A549 (cell line): ENCODE results near the gene KRTAP10-7. TPM values are rescaled to one million over a fixed set of nuclear protein-coding genes. Genes with fewer than 3 reads are reported as not detected.

Experiments used
- ATAC-seq, 2 experiments: fragments of 200-7000 bp in 1 of 2; fragments of >200 bp in 1 of 2; cut with Nextera tagmentation in 1 of 2; cut with Tn5 transposase in 1 of 2; 3 replicates each; pipeline versions ENCODE4 v1.8.0 to v1.9.1; 2018 to 2020; ENCODE audit warnings: mild to moderate bottlenecking in 1 of 2, moderate library complexity in 1 of 2
- CTCF ChIA-PET: fragments of 300-600 bp; sonication (Branson Sonifier 250); formaldehyde crosslinking; extraction: SDS; loops from one replicate; lab custom pipeline; 2021; ENCODE audit warnings: antibody characterized with exemption, inconsistent platforms; lab: Yijun Ruan, JAX
- POLR2A ChIA-PET: fragments of 350-600 bp; formaldehyde crosslinking; extraction: SDS; loops from one replicate; lab custom pipeline; 2021; ENCODE audit warnings: antibody characterized with exemption, inconsistent platforms; lab: Yijun Ruan, JAX
- DNase-seq, 2 experiments: peaks; one replicate each; pipeline versions ENCODE4 v3.0.0 to v3.0.0-alpha.2; 2011 to 2016; ENCODE audit warnings: low read depth in 1 of 2, low spot score in 1 of 2
- FAIRE-seq: peaks from 2 replicates; lab custom pipeline; 2011; peaks lifted over from hg19 to GRCh38; lab: Jason Lieb, UNC
- H3K27ac ChIP-seq, 2 experiments: fragments of >200 bp; sonication (Bioruptor Twin); formaldehyde crosslinking; 3 replicates each; pipeline ENCODE4 v1.5.1; 2016 to 2017
- H3K4me1 ChIP-seq: fragments of >200 bp; sonication (Bioruptor Twin); formaldehyde crosslinking; 3 replicates; pipeline ENCODE4 v1.6.1; 2016
- H3K4me2 ChIP-seq: fragments of >200 bp; sonication (Bioruptor Twin); formaldehyde crosslinking; 3 replicates; pipeline ENCODE4 v1.6.1; 2016
- H3K4me3 ChIP-seq: fragments of >200 bp; sonication (Bioruptor Twin); formaldehyde crosslinking; 3 replicates; pipeline ENCODE4 v1.5.1; 2016
- H3K9me3 ChIP-seq: fragments of >200 bp; sonication (Bioruptor Twin); formaldehyde crosslinking; 3 replicates; pipeline ENCODE4 v1.6.1; 2016
- E2F6 ChIP-seq: IDR thresholded peaks from 2 replicates; pipeline ENCODE4 v1.6.1; 2012; ENCODE audit warnings: low read depth, borderline replicate concordance
- EHF ChIP-seq: fragments of 250-450 bp; sonication (Bioruptor Pico); IDR thresholded peaks from 2 replicates; pipeline ENCODE4 v1.5.0; 2020; ENCODE audit warnings: mild to moderate bottlenecking
- EHMT2 ChIP-seq: fragments of 200-600 bp; sonication (generic); IDR thresholded peaks from 2 replicates; pipeline ENCODE4 v1.6.1; 2016; ENCODE audit warnings: antibody characterized with exemption, low read depth, mild to moderate bottlenecking, moderate library complexity
- EP300 ChIP-seq, 2 experiments: fragments of >200 bp; sonication (Bioruptor Twin); formaldehyde crosslinking; IDR thresholded peaks; 2 replicates in 1 of 2; 3 replicates in 1 of 2; pipeline ENCODE4 v1.6.1; 2016 to 2017
- FOSL2 ChIP-seq, 2 experiments: fragments of 450-650 bp in 1 of 2; fragments of >200 bp in 1 of 2; sonication (Bioruptor Twin) in 1 of 2; formaldehyde crosslinking; IDR thresholded peaks; 2 replicates each; pipeline versions ENCODE4 v1.5.0 to v1.6.1; 2016 to 2020; ENCODE audit warnings: mild to moderate bottlenecking in 1 of 2, moderate library complexity in 1 of 2
- HDAC2 ChIP-seq: fragments of 200-600 bp; sonication (generic); IDR thresholded peaks from 2 replicates; pipeline ENCODE4 v1.6.1; 2016
- HEYL ChIP-seq: fragments of 250-450 bp; sonication (Bioruptor Pico); IDR thresholded peaks from 2 replicates; pipeline ENCODE4 v1.8.0; 2021; ENCODE audit warnings: mild to moderate bottlenecking, moderate library complexity
- JUNB ChIP-seq: fragments of >200 bp; sonication (Bioruptor Twin); formaldehyde crosslinking; IDR thresholded peaks from 2 replicates; pipeline ENCODE4 v1.6.1; 2016
- KDM1A ChIP-seq: fragments of 200-600 bp; sonication (generic); IDR thresholded peaks from 2 replicates; pipeline ENCODE4 v1.6.1; 2016; ENCODE audit warnings: low read depth, mild to moderate bottlenecking
- KDM5A ChIP-seq: fragments of 200-600 bp; sonication (generic); IDR thresholded peaks from 2 replicates; pipeline ENCODE4 v1.6.1; 2016; ENCODE audit warnings: antibody characterized with exemption, mild to moderate bottlenecking
- MAFK ChIP-seq: fragments of 450-650 bp; IDR thresholded peaks from 2 replicates; pipeline ENCODE4 v1.6.1; 2014; ENCODE audit not compliant: partially characterized antibody
- MAZ ChIP-seq: fragments of 150-350 bp; IDR thresholded peaks from 2 replicates; pipeline ENCODE4 v1.6.1; 2014; ENCODE audit warnings: antibody characterized with exemption, low read depth, low read length, borderline replicate concordance
- NPAS2 ChIP-seq: fragments of 250-450 bp; sonication (Bioruptor Pico); IDR thresholded peaks from 2 replicates; pipeline ENCODE4 v1.8.0; 2022; ENCODE audit warnings: mild to moderate bottlenecking, moderate library complexity, borderline replicate concordance
- PBX3 ChIP-seq: IDR thresholded peaks from 2 replicates; pipeline ENCODE4 v1.6.1; 2012
- PHF8 ChIP-seq: fragments of 200-600 bp; sonication (generic); IDR thresholded peaks from 2 replicates; pipeline ENCODE4 v1.6.1; 2016; ENCODE audit warnings: low read depth, mild to moderate bottlenecking, antibody characterized with exemption, moderate library complexity, borderline replicate concordance
- POLR2A ChIP-seq: IDR thresholded peaks from 2 replicates; pipeline ENCODE4 v1.6.1; 2012; ENCODE audit warnings: mild to moderate bottlenecking, low read length
- POLR2AphosphoS2 ChIP-seq: conservative IDR thresholded peaks from 2 replicates; pipeline ENCODE4 v1.6.1; 2012; ENCODE audit warnings: low read length, improper control_type of control experiment, inconsistent platforms
- RARB ChIP-seq: fragments of 250-450 bp; sonication (Bioruptor Pico); IDR thresholded peaks from 2 replicates; pipeline ENCODE4 v1.8.0; 2021; ENCODE audit warnings: mild to moderate bottlenecking, moderate library complexity
- RFX5 ChIP-seq: fragments of 450-650 bp; IDR thresholded peaks from 2 replicates; pipeline ENCODE4 v1.7.1; 2014; ENCODE audit warnings: antibody characterized with exemption, mild to moderate bottlenecking, moderate library complexity
- SREBF2 ChIP-seq: fragments of 450-650 bp; IDR thresholded peaks from 2 replicates; pipeline ENCODE4 v1.6.1; 2014; ENCODE audit warnings: mild to moderate bottlenecking, moderate library complexity
- USF2 ChIP-seq: fragments of 450-650 bp; IDR thresholded peaks from 2 replicates; pipeline ENCODE4 v1.6.1; 2014; ENCODE audit warnings: antibody characterized with exemption
- ZC3H11A ChIP-seq: fragments of 450-650 bp; IDR thresholded peaks from 2 replicates; pipeline ENCODE4 v1.6.1; 2014; ENCODE audit warnings: antibody characterized with exemption, mild to moderate bottlenecking
- ZSCAN20 ChIP-seq: fragments of 250-450 bp; sonication (Bioruptor Pico); IDR thresholded peaks from 2 replicates; pipeline ENCODE4 v1.8.0; 2022; ENCODE audit warnings: mild to moderate bottlenecking, moderate library complexity
- WGBS: methylation state at CpG from one replicate; pipeline ENCODE4 v1.1.6; 2017; ENCODE audit errors: missing lambda C conversion rate; 5-methylcytosine and 5-hydroxymethylcytosine counted together
- polyA plus RNA-seq, 4 experiments: library from polyadenylated mRNA; depleted of rRNA in 3 of 4; stranded (reverse); fragments of >200 nt; fragmentation: RNase III in 1 of 4; extraction: RNeasy Plus Mini Kit Qiagen cat#74134 plus additional on column Dnase treatment in 1 of 4; gene quantifications; 2 replicates in 3 of 4; 3 replicates in 1 of 4; pipeline ENCODE4 v1.2.3, GENCODE V29; 2011 to 2017
- TF ChIP-seq, protein P1 (sequence below): fragments of 200-600 bp; sonication (generic); IDR thresholded peaks from 2 replicates; pipeline ENCODE4 v1.6.1; 2016; ENCODE audit warnings: antibody characterized with exemption, mild to moderate bottlenecking, moderate library complexity

The KRTAP10-7 gene
- polyA plus RNA-seq, 2 of the 4 experiments (the other 2 are of a cell fraction), result not detected

DNA sequence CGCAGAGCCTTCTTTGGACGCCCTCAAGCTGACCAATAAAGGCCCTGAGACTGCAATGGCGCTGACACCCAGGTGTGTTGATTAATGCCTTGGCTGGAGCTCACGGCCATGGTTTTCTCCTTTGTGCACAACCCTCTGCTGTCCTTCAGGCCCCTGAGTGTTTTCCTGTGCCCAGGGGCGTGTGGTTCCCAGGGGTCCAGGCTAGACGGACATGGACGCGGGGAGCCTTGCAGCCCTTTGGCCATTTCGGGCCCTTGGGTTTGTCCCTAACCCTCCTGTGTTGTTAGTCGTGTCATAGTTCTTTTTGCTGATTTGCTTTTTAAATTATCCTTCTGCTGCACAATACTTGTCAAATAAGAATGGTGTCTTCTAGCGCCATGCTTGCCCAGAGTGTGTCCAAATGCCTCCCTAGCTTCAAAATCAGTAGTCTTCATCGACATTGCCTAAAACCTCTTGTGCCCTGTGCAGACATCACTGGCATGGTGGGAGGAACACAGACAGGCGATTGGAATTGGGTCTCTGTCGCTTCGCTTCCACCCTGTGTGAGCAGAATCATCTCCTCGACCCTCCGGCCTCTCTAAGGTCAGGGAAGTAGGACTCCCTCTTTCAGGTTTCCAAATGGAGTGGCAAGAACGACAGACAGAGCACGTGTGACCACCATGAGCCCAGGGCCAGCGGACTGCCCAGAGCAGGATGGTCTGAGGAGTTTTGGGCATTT is 24.9 kb upstream of the KRTAP10-7 start:
- Histone ChIP-seq H3K4me3 (no peak overlapping the region), H3K4me1 (no peaks in the 10 kb centered on the region), H3K4me2 (no peak overlapping the region), H3K27ac (no peak overlapping the region), H3K9me3 (peaks cover 15% of the 10 kb centered on the region)
- no peak for FAIRE-seq
- WGBS, result 74% methylated on average over 20 of the region's 20 CpGs
- no peak for ATAC-seq
- ChIA-PET CTCF (interaction anchor here (1.0 kb wide), 1 partner anchor 218 kb away, joined by 4 read pairs; no protein-coding TSS in a partner anchor), POLR2A (no interaction called here)
- TF ChIP-seq EP300 (IDR thresholded peaks at IDR 0.05) (no peak), USF2 (no peak), ZSCAN20 (CRISPR knock-in tag) (no peak), SREBF2 (no peak), PHF8 (no peak), MAFK (no peak), NPAS2 (no peak), POLR2AphosphoS2 (no peak), KDM5A (no peak), E2F6 (no peak), HDAC2 (no peak), RARB (CRISPR knock-in tag) (no peak), JUNB (no peak), KDM1A (no peak), RFX5 (no peak), HEYL (CRISPR knock-in tag) (no peak), EHMT2 (no peak), EHF (CRISPR knock-in tag) (no peak), POLR2A (no peak)
- TF ChIP-seq, protein P1, sequence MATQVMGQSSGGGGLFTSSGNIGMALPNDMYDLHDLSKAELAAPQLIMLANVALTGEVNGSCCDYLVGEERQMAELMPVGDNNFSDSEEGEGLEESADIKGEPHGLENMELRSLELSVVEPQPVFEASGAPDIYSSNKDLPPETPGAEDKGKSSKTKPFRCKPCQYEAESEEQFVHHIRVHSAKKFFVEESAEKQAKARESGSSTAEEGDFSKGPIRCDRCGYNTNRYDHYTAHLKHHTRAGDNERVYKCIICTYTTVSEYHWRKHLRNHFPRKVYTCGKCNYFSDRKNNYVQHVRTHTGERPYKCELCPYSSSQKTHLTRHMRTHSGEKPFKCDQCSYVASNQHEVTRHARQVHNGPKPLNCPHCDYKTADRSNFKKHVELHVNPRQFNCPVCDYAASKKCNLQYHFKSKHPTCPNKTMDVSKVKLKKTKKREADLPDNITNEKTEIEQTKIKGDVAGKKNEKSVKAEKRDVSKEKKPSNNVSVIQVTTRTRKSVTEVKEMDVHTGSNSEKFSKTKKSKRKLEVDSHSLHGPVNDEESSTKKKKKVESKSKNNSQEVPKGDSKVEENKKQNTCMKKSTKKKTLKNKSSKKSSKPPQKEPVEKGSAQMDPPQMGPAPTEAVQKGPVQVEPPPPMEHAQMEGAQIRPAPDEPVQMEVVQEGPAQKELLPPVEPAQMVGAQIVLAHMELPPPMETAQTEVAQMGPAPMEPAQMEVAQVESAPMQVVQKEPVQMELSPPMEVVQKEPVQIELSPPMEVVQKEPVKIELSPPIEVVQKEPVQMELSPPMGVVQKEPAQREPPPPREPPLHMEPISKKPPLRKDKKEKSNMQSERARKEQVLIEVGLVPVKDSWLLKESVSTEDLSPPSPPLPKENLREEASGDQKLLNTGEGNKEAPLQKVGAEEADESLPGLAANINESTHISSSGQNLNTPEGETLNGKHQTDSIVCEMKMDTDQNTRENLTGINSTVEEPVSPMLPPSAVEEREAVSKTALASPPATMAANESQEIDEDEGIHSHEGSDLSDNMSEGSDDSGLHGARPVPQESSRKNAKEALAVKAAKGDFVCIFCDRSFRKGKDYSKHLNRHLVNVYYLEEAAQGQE, result no peak
- DNase-seq, result no peak

- 61% methylated on average over 6 of the region's 10 CpGs for WGBS
- Histone ChIP-seq H3K9me3 (peaks cover 18% of the 10 kb centered on the region), H3K4me1 (no peaks in the 10 kb centered on the region), H3K4me3 (no peak overlapping the region), H3K27ac (no peak overlapping the region), H3K4me2 (no peak overlapping the region)
- ChIA-PET CTCF (no interaction called here), POLR2A (no interaction called here)
- FAIRE-seq (no peak), DNase-seq (no peak), ATAC-seq (no peak)
- TF ChIP-seq PBX3 (no peak), MAZ (no peak), ZC3H11A (no peak), POLR2A (no peak), FOSL2 (IDR thresholded peaks at IDR 0.05) (no peak), FOSL2 (CRISPR knock-in tag; IDR thresholded peaks at IDR 0.05) (no peak)
These were observed 24.4 kb upstream of the KRTAP10-7 start for GRCh38 chr21:44576025-44576420.
